Adipose tissue (tissue), 3 donors: ENCODE results near the gene DCAF11. TPM values are rescaled to one million over a fixed set of nuclear protein-coding genes. Genes with fewer than 3 reads are reported as not detected.

Source experiments
- H3K27ac ChIP-seq: one replicate; pipeline ENCODE4 v1.5.1; 2013; ENCODE audit warnings: low read depth, low read length
- WGBS, 3 donors: extraction: QIAGEN DNeasy Blood & Tissue Kit; methylation state at CpG; one replicate each; pipeline ENCODE4 v1.1.7; 2013; 5-methylcytosine and 5-hydroxymethylcytosine counted together
- polyA plus RNA-seq, 3 donors: library from polyadenylated mRNA; stranded (reverse); fragments of 200-250 nt; gene quantifications; one replicate each; pipeline ENCODE4 v1.2.3, GENCODE V29; 2013
- donor health status: healthy with polysubstance abuse.
- donor health status: Bipolar disorder and iron deficiency.
- donor health status: healthy.

DCAF11 gene
- polyA plus RNA-seq, 3 donors = 27.7 to 65.1 (median 35.6) TPM

DNA sequence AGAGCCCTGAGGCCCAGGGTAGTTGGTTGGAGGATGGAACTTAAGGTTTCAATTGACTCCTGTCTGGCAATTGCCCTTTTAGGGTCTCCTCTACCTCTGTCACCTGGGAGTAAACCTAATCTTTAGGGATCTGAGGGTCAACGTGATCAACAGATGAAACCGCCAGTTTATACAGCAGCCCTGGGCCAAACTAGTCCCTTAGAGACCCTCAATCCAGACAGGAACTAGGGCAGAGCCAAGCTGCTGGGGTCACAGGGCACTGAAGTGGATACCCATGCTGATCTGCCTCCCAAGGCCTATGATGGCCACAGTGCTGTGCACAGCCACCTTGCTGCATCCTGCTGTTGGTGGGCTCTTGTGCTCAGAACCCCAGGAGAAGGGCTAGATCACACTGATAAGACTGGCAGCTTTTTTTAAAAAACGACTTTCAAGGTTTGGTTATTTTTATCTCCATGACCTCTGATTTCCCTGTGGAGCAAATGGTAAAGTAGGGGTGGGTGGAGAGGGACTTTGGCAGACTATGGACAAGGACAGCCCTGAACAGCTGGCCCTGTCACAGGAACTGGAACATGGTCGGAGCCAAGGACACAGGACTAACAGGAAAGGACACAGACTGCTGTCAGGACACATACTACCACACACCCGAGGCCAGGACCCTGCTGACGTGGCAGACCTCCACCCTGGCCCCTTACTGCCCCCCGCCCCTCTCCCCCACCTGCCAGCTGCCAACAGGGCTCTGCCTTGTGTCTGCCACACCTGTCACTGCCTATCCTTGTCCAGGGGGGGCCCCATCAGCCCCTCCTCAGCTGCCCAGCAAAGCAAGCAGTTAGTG, 16.4 kb downstream of the DCAF11 start:
- no peak overlapping the region for H3K27ac ChIP-seq
- WGBS, 3 donors = 30 to 53% (median 50%) methylated on average over 7 of the region's 7 CpGs

DNA sequence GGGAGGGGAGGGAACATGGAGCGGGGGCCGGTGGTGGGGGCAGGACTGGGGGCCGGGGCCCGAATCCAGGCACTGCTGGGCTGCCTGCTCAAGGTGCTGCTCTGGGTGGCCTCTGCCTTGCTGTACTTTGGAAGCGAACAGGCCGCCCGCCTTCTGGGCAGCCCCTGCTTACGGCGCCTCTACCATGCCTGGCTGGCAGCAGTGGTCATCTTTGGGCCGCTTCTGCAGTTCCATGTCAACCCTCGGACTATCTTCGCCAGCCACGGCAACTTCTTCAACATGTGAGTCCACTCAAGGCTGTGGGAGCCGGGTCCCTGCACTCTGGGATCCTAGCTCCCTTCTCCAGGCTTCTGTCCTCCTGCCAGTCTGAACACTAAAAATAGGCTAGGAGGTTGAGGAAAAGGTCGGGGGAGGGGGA, 17.0 kb downstream of the DCAF11 start:
- no peak overlapping the region for H3K27ac ChIP-seq

DNA sequence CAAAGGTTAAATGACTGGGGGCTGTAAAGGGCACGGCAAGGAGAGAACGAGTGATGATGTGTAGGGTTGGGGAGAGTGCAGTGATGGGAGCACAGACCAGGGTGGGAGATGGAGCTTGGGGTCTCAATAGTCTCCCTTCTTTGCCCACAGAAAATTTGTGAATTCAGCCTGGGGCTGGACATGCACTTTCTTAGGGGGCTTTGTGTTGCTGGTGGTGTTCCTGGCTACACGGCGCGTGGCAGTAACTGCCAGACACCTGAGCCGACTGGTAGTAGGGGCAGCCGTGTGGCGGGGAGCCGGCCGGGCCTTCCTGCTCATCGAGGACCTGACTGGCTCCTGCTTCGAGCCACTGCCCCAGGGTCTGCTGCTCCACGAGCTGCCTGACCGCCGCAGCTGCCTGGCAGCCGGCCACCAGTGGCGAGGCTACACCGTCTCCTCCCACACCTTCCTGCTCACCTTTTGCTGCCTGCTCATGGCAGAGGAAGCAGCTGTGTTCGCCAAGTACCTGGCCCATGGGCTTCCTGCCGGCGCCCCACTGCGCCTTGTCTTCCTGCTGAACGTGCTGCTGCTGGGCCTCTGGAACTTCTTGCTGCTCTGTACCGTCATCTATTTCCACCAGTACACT, 17.6 kb downstream of the DCAF11 start:
- WGBS, 3 donors = 37 to 65% (median 57%) methylated on average over 23 to 24 of the region's 24 CpGs
- H3K27ac ChIP-seq = no peak overlapping the region

More for the DNA sequence above, 17.0 kb downstream of the DCAF11 start:
- 48 to 81% (median 70%) methylated on average over 14 to 15 of the region's 15 CpGs for WGBS, 3 donors

DNA sequence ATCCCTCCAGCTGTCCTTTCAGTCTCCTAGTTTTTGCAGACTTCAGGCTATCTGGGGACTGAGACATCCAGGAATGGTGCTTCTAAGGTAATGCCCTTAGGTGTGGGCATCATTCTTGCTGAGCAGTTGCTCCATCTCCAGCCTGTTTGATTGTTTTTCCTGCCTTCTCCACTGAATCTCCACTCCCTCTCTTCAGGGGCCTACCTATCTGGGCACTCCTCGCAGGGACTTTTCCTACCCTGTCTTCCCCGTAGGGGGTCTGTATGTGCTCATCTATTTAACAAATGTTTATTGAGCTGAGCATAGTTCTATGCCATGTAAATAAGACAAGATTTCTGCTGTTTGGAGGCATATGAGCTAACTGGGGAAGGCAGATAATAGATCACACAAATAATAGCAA, 18.4 kb downstream of the DCAF11 start:
- 96 to 100% (median 99%) methylated on average over 2 of the region's 2 CpGs for WGBS, 3 donors
- H3K27ac ChIP-seq = no peak overlapping the region

DNA sequence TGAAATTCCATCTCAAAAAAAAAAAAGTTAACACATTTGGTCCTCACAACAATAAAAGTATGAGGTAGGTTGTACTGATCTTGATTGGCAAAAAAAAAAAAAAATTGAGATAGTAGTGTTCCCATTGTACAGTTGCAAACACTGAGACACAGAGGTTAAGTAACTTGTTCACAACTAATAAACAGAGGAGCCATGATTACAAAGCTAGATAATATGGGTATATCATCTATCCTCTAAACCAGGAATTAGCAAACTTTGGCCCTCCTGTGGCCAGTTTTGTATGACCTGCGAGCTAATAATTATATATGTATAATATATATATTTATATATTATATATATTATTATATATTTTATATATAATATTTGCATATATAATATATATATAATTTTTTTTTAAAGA, 19.2 kb downstream of the DCAF11 start:
- WGBS, 3 donors = 91 to 98% (median 92%) methylated on average over 1 of the region's 1 CpG
- H3K27ac ChIP-seq = no peak overlapping the region

DNA sequence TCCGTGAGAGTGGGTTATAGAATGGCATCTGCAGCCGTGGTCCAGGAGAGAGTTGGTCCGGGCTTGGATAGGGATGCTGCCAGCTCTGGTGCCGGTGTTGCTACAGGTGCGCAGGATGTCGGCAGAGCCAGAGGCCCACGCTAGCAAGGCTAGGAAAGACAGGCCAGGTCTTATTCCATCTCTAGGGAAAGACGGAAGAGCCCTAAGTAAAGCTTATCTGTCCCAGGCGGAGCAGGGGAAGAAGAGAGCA, 20.9 kb downstream of the DCAF11 start:
- WGBS, 3 donors = 5 to 10% (median 7%) methylated on average over 9 of the region's 9 CpGs
- no peak overlapping the region for H3K27ac ChIP-seq

DNA sequence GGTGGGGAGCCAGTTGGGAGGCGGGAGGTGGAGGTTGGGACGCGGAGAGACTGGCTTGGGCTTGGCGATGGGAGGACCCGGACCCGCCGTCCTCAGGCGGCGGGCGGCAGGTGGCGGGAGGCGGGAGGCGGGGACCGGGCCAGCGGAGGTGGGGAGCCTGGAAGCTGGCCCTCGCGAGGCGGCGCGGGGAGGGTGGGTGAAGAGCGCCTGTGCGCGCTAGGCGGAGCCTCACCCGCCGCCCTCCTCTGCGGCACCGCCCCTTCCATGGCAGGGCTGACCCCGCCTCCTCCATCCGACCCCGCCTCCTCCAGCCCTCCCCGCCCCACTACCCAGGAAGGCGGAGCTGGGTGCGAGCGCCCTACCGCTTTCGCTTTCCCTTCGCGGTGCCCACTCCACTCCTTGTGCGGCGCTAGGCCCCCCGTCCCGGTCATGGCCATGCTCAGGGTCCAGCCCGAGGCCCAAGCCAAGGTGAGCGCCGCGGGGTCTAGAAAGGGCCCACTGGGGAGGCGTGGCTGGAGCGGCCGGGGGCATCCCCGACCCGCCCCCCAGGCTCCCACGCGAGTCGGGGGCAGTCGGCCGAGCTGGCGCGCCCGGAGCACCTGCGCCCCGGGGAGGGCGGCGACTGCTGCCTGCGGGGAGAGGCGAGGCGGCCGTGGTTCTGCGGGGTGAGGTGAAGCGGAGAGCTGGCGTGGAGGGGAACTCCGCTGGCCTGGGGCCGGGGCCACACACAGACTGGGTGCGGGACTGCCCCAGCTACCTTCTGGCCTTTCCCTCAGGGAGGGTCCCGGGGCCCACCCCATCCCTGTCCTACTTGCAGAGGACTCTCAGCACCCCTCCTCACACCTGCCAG, 21.5 kb downstream of the DCAF11 start, which contains the start of gene PSME1:
Gene PSME1, plus strand, starts transcription at position 361 of the 850 bp plus-strand sequence. Its CDS starts 69 bp downstream, at position 430.
- 0 to 1% (median 1%) methylated on average over 41 to 75 of the region's 75 CpGs for WGBS, 3 donors
- H3K27ac ChIP-seq = no peak within 1 kb of the TSS

DNA sequence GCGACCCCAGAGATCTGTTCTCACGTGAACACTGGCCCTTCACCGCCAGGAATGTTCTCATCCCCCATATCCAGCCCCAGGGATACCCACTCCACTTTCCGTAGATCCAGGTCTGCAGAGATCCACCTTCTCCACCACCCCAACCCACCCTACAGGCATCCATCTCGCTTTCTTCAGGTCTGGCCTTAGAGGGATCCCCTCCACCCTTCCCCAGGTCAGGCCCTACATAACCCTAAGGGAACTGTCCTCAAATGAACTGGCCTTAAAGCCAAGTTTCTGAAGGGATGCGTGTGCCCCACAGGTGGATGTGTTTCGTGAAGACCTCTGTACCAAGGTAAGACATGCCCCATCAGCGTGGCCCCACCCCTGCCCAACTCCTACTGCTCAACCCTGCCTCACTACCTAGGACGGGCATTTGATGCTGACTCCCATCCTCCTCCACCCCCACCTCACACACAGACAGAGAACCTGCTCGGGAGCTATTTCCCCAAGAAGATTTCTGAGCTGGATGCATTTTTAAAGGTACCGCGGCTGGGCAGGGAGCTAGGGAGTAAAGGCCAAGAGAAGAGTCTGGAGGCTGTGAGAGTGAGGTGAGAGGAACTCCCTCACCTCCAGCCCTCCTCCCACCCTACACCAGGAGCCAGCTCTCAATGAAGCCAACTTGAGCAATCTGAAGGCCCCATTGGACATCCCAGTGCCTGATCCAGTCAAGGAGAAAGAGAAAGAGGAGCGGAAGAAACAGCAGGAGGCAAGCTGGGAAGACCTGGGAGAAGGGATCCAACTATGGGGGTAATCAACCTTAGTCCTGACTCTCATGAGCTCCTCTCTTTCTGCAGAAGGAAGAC, 22.3 kb downstream of the DCAF11 start:
- WGBS, 3 donors = 23 to 36% (median 35%) methylated on average over 13 of the region's 13 CpGs
- H3K27ac ChIP-seq = no peak overlapping the region

DNA sequence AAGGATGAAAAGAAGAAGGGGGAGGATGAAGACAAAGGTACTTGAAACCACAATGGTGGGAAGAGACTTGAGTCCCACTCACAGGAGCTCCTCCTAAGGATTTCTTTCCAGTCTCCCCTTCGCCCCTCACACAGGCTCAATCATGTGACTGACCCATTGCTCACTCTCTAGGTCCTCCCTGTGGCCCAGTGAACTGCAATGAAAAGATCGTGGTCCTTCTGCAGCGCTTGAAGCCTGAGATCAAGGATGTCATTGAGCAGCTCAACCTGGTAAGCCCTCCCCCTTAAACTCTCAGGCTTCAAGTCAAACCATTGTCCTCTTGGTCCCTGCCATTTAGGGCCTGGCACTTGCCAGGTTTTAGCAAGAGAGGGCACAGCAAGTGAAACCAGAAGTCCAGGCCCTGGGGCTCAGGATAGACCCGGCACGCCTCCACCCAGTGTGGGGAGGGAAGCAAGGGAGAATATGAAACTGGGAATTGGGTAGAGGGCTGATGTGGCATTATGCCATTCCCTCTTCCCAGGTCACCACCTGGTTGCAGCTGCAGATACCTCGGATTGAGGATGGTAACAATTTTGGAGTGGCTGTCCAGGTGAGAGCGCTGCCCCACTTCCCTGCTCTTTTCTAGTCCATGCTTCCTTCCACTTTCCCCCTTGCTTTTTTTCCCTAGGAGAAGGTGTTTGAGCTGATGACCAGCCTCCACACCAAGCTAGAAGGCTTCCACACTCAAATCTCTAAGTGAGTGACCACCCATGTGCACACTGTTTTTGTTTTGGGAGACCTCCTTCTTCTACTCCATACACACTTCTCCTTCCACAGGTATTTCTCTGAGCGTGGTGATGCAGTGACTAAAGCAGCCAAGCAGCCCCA, 23.2 kb downstream of the DCAF11 start:
- 87 to 93% (median 88%) methylated on average over 8 of the region's 8 CpGs for WGBS, 3 donors
- no peak overlapping the region for H3K27ac ChIP-seq

DNA sequence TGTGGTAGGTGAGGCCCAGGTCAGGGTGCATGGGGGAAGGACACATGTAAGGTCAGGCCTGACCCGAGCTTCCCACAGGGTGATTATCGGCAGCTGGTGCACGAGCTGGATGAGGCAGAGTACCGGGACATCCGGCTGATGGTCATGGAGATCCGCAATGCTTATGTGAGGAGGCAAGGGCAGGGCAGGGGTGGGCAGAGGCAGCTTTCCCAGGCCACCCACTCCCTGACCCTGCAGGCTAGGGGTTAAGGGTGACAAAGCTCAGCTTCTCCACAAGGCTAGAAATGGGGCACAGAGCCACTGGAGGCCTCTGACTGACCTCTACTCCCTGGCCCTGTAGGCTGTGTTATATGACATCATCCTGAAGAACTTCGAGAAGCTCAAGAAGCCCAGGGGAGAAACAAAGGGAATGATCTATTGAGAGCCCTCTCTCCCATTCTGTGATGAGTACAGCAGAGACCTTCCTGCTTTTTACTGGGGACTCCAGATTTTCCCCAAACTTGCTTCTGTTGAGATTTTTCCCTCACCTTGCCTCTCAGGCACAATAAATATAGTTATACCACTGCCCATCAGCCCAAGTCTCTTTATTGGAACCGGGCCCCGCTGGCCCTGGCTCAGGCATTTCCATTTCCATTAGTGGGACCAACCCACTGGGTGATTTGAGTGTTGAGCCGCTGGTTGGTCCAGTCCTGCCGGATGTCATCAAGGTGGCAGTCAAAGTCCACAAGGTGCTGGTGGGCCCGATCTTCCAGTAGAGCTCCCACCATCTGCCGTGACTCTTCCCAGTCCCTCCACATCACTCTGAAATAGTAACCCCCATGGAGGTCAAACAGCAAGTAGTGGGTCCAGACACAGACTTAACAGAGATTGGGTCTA, 24.1 kb downstream of the DCAF11 start:
- no peak overlapping the region for H3K27ac ChIP-seq
- WGBS, 3 donors = 73 to 85% (median 76%) methylated on average over 13 of the region's 13 CpGs

DNA sequence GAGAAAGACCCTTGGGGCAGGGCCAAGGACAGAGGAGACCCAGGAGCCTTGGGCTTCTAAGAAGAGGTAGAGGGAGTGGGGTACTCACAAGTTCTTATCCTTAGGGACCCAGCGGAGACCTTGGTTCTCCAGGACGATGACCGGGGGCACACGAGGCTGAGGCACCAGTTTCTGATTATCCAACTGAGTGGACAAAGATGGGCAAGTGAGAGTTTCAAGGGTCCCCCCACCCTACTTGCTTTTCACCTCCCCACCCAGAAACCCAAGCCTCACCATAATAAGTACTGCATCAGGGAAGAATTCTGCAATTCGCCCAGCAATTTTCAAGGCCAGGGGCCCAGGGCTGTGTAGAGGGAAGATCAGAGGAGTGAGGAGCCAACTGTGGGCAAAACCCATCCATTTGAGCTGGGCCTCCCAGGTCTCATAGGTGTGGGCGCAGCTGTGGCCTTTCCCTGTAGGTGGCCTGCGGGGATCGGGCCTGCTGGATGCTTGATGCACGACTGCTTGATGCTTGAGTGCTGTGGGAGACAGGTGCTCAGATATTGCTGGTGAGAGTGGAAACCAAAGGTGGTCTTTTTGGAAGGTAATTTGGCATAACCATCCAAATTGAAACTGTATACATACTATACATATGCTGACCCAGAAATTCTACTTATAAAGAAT, 24.8 kb downstream of the DCAF11 start:
- 66 to 93% (median 89%) methylated on average over 9 of the region's 9 CpGs for WGBS, 3 donors
- H3K27ac ChIP-seq = no peak overlapping the region

DNA sequence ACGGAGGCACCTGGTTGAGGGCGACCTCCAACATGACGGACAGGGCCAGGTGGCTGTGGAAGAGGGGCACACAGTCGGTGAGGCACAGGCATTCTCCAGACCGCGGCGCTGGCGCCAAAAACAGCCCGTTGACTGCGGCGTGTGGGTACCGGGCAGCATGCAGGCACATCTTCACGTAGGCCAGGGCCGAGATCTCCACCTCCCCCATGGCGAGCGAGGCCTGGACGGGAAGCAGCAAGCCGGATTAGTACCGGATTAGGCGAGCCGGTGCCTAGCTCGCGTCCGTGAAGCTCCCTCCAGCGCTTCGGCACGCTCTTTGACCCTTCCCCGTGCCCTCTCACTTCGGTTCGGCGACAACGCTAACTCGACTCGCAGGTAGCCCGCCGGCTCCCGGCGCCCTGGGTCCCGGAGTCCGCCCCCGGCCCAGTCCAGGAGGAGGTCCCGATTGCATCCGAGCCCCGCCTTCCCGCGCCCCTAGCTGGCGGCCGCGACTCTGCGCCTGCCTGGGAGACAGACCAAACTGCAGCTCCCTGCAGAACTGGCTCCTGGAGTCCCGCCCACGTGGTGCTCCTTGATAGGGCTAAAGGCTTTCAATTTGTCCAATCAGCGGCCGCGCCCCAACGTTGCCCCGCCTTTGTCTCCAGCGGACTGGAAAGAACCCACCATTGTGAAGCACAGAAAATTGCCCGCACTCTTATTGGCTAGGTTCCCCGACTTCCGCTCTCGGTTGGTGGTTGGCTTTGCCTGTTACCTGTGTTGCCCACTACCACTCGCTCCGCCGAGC, 26.7 kb downstream of the DCAF11 start, which contains the start of gene EMC9:
Gene EMC9, minus strand, starts transcription at position 495 of the 784 bp plus-strand sequence. Its CDS starts 287 bp downstream, at position 208.
- peak within 1 kb of the TSS; percentile 61 for H3K27ac ChIP-seq
- WGBS, 3 donors = 0 to 1% (median 0%) methylated on average over 61 to 65 of the region's 65 CpGs

DNA sequence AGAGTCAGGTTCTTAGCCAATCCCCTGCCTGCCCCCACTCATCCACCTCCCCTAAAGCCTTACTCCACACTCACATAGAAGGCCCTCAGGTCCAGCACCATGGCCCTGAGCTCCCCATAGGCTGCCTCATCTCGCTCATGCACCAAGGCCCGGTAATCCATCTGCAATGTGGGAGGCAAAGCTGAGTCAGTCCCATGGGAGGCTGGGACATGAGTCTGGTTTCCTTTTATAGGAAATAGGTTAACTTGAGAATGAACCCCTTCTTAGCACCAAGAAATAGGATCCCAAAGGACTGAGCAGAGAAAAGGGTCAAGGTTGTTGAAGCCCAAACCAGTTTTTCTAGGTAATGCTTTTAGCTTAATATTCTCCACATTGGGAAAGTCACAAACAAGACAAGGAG, 28.9 kb downstream of the DCAF11 start:
- WGBS, 3 donors = 76 to 87% (median 80%) methylated on average over 2 of the region's 2 CpGs
- H3K27ac ChIP-seq = no peak overlapping the region

DNA sequence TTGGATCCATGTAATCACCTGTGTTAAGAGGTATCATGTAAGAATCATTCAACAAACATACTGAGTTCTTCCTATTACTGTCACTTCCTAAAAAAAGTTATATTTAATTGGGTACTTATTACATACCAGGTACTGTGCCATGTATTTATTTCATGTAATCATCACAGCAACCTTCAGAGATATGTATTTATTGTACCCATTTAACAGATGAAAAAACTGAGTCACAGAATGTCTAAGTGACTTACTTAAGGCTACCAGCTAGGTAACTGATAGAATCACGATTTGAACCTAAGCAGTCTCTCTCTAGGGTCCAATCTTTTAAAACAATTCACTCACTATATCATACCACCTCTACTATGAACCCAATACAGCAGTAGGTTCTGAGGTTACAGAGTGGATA, 29.9 kb downstream of the DCAF11 start:
- 90 to 93% (median 91%) methylated on average over 1 of the region's 1 CpG for WGBS, 3 donors
- H3K27ac ChIP-seq = no peak overlapping the region

DNA sequence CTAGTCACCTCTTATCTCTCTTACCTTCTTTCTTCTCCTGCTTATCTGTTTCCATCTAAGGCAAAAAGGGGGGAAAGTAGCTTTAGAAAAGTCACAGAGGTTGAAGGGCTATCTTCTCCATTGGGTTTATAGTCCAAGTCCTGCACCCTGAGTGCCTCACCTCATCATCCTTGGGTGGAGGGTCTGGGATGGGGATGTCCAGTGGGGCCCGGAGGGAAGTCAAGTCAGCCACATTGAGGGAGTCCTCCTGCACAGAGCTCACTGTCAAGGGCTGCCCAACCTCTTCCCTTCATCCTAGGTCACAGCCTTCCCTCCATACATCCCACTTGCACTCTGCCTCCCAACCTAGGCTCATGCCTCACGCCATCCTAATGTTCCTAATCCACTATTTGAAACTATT, 30.6 kb downstream of the DCAF11 start:
- H3K27ac ChIP-seq = no peak overlapping the region
- WGBS, 3 donors = 83 to 97% (median 92%) methylated on average over 2 of the region's 2 CpGs
